ENCODE measurements around the gene KIF2C. TPM values are rescaled to one million over a fixed set of nuclear protein-coding genes. Genes with fewer than 3 reads are reported as not detected.

KIF2C gene
- polyA plus RNA-seq, 1 of the 3 experiments (the other 2 are of a cell fraction): 20.7 TPM

DNA sequence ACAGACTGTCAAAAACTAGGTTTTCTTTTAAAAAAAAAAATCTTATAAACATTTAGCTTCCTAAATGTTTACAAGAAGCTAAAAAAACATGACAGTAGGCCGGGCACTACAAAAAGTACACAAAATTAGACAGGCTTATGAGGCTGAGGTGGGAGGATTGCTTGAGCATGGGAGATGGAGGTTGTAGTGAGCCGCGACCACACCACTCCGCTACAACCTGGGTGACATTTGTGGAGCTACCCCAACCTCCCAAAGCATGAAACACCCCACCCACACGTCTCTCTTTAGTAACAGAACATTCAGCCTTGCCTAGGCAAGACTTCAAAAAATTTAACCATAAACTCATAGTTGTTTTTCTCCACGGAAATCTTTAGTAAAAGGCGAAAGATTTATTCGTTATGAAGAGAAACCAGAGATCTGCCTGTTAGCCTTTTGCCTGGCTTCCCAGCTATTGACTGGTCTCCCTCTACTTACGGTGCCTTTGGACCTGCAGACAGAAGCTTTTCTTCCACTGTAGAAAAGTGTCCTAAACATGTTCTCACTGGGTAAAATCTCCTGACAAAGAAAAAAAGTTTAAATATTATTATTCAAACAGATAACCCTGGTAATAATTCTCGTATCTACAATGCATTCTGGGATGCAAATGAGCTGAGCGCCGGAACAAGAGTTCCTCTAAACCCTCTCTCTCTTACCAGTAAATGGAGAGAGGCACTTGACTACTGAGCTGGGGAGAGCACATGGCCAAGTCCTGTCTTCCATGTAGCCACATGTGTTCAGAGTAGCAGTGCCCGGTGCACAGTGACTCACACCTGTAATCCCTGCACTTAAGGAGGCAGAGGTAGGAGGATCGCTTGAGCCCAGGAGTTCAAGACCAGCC, 17.9 kb upstream of the KIF2C start:
- Histone ChIP-seq H4K20me1 (ENCODE audit: insufficient read depth) (no peaks in the 10 kb centered on the region), H3K4me2 (peak overlapping the region; percentile 50; the same call in 1 of the 2 replicates), H3K79me2 (ENCODE audit: insufficient read depth) (no peaks in the 10 kb centered on the region), H3F3A (replicated peaks; ENCODE audit: insufficient read depth) (peaks cover 16% of the 10 kb centered on the region), H3K36me3 (replicated peaks in 1 of 2; ENCODE audit: control insufficient read depth in 1 of 2, insufficient read depth in 2 of 2, low read length in 1 of 2) (no peaks in the 10 kb centered on the region), H2AFZ (ENCODE audit: low read depth) (peak overlapping the region; percentile 46; the same call in 1 of the 2 replicates), H3K27me3 (ENCODE audit: insufficient read depth) (no peaks in the 10 kb centered on the region), H3K27ac (ENCODE audit: low read depth in 2 of 2, low read length in 1 of 2) (peak overlapping the region; percentile 12 to 81; a peak in 3 of 4 replicates), H3K9ac (peak overlapping the region; percentile 63; the same call in 1 of the 2 replicates), H3K9me2 (no peaks in the 10 kb centered on the region), H3K4me3 (ENCODE audit: low read depth in 2 of 2, low read length in 1 of 2) (no peak overlapping the region; a peak in 1 of 4 replicates), H3K9me3 (no peaks in the 10 kb centered on the region), H3K4me1 (ENCODE audit: control insufficient read depth in 1 of 2, insufficient read depth in 2 of 2, low read depth in 1 of 2, low read length in 1 of 2) (no peaks in the 10 kb centered on the region)
- POLR2A ChIA-PET: interaction anchor here (0.6 to 0.8 kb wide), 2 partner anchors 10 to 97 kb away, joined by 3 read pairs; no protein-coding TSS in a partner anchor
- 42% methylated on average over 14 of the region's 14 CpGs for WGBS (ENCODE audit: low lambda C conversion rate)
- DNase-seq: peak; percentile 43
- CTCF ChIA-PET: interaction anchor here (1.2 kb wide), 1 partner anchor 14 kb away, joined by 5 read pairs; no protein-coding TSS in a partner anchor
- TF ChIP-seq MEF2A (IDR thresholded peaks at IDR 0.05; ENCODE audit: borderline replicate concordance, low read depth): no peak
- TF ChIP-seq RXRA (IDR thresholded peaks at IDR 0.05; ENCODE audit: borderline replicate concordance, low read depth): peak; percentile 38; the same call in 1 of the 2 replicates
- no peak for TF ChIP-seq FOXJ3 (CRISPR knock-in tag; IDR thresholded peaks at IDR 0.05)
- peak; percentile 40; the same call in 1 of the 2 replicates for TF ChIP-seq FOSL2 (IDR thresholded peaks at IDR 0.05; ENCODE audit: borderline replicate concordance, low read depth)
- TF ChIP-seq TCF12 (IDR thresholded peaks at IDR 0.05): peak; percentile 42; the same call in 1 of the 2 replicates
- TF ChIP-seq, protein P1, sequence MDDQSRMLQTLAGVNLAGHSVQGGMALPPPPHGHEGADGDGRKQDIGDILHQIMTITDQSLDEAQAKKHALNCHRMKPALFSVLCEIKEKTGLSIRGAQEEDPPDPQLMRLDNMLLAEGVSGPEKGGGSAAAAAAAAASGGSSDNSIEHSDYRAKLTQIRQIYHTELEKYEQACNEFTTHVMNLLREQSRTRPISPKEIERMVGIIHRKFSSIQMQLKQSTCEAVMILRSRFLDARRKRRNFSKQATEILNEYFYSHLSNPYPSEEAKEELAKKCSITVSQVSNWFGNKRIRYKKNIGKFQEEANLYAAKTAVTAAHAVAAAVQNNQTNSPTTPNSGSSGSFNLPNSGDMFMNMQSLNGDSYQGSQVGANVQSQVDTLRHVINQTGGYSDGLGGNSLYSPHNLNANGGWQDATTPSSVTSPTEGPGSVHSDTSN (IDR thresholded peaks at IDR 0.05): peak; percentile 86
- TF ChIP-seq NFIC (IDR thresholded peaks at IDR 0.05; ENCODE audit: borderline replicate concordance): 0 out of 2 replicates have a peak, but pooled peaks have one; percentile 34
- TF ChIP-seq, protein P2, sequence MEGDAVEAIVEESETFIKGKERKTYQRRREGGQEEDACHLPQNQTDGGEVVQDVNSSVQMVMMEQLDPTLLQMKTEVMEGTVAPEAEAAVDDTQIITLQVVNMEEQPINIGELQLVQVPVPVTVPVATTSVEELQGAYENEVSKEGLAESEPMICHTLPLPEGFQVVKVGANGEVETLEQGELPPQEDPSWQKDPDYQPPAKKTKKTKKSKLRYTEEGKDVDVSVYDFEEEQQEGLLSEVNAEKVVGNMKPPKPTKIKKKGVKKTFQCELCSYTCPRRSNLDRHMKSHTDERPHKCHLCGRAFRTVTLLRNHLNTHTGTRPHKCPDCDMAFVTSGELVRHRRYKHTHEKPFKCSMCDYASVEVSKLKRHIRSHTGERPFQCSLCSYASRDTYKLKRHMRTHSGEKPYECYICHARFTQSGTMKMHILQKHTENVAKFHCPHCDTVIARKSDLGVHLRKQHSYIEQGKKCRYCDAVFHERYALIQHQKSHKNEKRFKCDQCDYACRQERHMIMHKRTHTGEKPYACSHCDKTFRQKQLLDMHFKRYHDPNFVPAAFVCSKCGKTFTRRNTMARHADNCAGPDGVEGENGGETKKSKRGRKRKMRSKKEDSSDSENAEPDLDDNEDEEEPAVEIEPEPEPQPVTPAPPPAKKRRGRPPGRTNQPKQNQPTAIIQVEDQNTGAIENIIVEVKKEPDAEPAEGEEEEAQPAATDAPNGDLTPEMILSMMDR (IDR thresholded peaks at IDR 0.05): no peak
- peak; percentile 100 for TF ChIP-seq POLR2AphosphoS5 (IDR thresholded peaks at IDR 0.05; ENCODE audit: low read depth, low read length)
- TF ChIP-seq, protein P3, sequence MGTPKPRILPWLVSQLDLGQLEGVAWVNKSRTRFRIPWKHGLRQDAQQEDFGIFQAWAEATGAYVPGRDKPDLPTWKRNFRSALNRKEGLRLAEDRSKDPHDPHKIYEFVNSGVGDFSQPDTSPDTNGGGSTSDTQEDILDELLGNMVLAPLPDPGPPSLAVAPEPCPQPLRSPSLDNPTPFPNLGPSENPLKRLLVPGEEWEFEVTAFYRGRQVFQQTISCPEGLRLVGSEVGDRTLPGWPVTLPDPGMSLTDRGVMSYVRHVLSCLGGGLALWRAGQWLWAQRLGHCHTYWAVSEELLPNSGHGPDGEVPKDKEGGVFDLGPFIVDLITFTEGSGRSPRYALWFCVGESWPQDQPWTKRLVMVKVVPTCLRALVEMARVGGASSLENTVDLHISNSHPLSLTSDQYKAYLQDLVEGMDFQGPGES (IDR thresholded peaks at IDR 0.05; ENCODE audit: low read depth, low read length): no peak
- TF ChIP-seq, protein P4, sequence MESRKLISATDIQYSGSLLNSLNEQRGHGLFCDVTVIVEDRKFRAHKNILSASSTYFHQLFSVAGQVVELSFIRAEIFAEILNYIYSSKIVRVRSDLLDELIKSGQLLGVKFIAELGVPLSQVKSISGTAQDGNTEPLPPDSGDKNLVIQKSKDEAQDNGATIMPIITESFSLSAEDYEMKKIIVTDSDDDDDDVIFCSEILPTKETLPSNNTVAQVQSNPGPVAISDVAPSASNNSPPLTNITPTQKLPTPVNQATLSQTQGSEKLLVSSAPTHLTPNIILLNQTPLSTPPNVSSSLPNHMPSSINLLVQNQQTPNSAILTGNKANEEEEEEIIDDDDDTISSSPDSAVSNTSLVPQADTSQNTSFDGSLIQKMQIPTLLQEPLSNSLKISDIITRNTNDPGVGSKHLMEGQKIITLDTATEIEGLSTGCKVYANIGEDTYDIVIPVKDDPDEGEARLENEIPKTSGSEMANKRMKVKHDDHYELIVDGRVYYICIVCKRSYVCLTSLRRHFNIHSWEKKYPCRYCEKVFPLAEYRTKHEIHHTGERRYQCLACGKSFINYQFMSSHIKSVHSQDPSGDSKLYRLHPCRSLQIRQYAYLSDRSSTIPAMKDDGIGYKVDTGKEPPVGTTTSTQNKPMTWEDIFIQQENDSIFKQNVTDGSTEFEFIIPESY (IDR thresholded peaks at IDR 0.05; ENCODE audit: borderline replicate concordance, low read depth): peak; percentile 93
- TF ChIP-seq, protein P5, sequence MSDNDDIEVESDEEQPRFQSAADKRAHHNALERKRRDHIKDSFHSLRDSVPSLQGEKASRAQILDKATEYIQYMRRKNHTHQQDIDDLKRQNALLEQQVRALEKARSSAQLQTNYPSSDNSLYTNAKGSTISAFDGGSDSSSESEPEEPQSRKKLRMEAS (IDR thresholded peaks at IDR 0.05; ENCODE audit: low read depth): peak; percentile 41; the same call in 1 of the 2 replicates
- no peak for TF ChIP-seq EZH2phosphoT487 (IDR thresholded peaks at IDR 0.05; ENCODE audit: borderline replicate concordance, low read depth)
- no peak for TF ChIP-seq FOXM1 (IDR thresholded peaks at IDR 0.05; ENCODE audit: low read depth)
- no peak for TF ChIP-seq NRF1 (IDR thresholded peaks at IDR 0.05; ENCODE audit: low read depth, low read length)
- no peak for TF ChIP-seq GATA2 (CRISPR knock-in tag; IDR thresholded peaks at IDR 0.05)
- peak; percentile 100 for TF ChIP-seq SIN3A (IDR thresholded peaks at IDR 0.05; ENCODE audit: borderline replicate concordance, low read depth, low read length)
- TF ChIP-seq TAF1 (IDR thresholded peaks at IDR 0.05; ENCODE audit: borderline replicate concordance, low read depth, low read length): no peak; the same call in 1 of the 2 replicates
- TF ChIP-seq GABPA (IDR thresholded peaks at IDR 0.05; ENCODE audit: low read depth): no peak
- TF ChIP-seq JUND (IDR thresholded peaks at IDR 0.05): peak; percentile 71
- TF ChIP-seq EP300 (IDR thresholded peaks at IDR 0.05; ENCODE audit: borderline replicate concordance in 1 of 2, low read depth in 1 of 2, low read length in 1 of 2): peak in 1 of 2 experiments; percentile 43; a peak in 1 of 4 replicates
- TF ChIP-seq ELF1 (IDR thresholded peaks at IDR 0.05): peak; percentile 34; the same call in 1 of the 2 replicates
- peak; percentile 61; the same call in 1 of the 2 replicates for TF ChIP-seq TEAD4 (IDR thresholded peaks at IDR 0.05; ENCODE audit: borderline replicate concordance, insufficient read depth)
- TF ChIP-seq, protein P6, sequence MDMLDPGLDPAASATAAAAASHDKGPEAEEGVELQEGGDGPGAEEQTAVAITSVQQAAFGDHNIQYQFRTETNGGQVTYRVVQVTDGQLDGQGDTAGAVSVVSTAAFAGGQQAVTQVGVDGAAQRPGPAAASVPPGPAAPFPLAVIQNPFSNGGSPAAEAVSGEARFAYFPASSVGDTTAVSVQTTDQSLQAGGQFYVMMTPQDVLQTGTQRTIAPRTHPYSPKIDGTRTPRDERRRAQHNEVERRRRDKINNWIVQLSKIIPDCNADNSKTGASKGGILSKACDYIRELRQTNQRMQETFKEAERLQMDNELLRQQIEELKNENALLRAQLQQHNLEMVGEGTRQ (IDR thresholded peaks at IDR 0.05; ENCODE audit: borderline replicate concordance, low read depth, low read length): no peak
